GM21447 (cell line): ENCODE results near the gene CAMKMT.
A peak's percentile ranks its signal among the peaks of the same experiment; 100 is the strongest.
"Not testable (repeated sequence)": the region's sequence is repeated elsewhere in the genome, so short reads cannot be mapped to it uniquely, and the experiment has no call there.

Source experiments
- ATAC-seq: cut with Tn5 transposase; IDR thresholded peaks from one replicate; pipeline ENCODE4 v1.9.1; 2021; ENCODE audit not compliant: unreplicated experiment

CAMKMT gene

GRCh38 chr2:44360749-44361329, 908 bp upstream of the CAMKMT start:
- ATAC-seq: no peak

GRCh38 chr2:44362207-44363015, 664 bp downstream of the CAMKMT start:
- peak; percentile 31 for ATAC-seq

- no peak for ATAC-seq
Measured at GRCh38 chr2:44364604-44365003, 2.9 kb downstream of the CAMKMT start.

- no peak for ATAC-seq
Measured at GRCh38 chr2:44367591-44367990, 5.8 kb downstream of the CAMKMT start.

GRCh38 chr2:44369392-44369791, 7.6 kb downstream of the CAMKMT start:
- ATAC-seq: no peak

GRCh38 chr2:44371445-44371844, 9.7 kb downstream of the CAMKMT start:
- ATAC-seq: no peak

GRCh38 chr2:44372246-44372645, 10.5 kb downstream of the CAMKMT start:
- no peak for ATAC-seq

- ATAC-seq: no peak
Measured at GRCh38 chr2:44377486-44377885, 15.7 kb downstream of the CAMKMT start.

- ATAC-seq: not testable (repeated sequence)
Measured at GRCh38 chr2:44385226-44385625, 23.5 kb downstream of the CAMKMT start.

- no peak for ATAC-seq
Measured at GRCh38 chr2:44388877-44389276, 27.1 kb downstream of the CAMKMT start.

GRCh38 chr2:44389895-44390294, 28.1 kb downstream of the CAMKMT start:
- ATAC-seq: no peak

GRCh38 chr2:44392338-44392943, 30.7 kb downstream of the CAMKMT start:
- no peak for ATAC-seq

GRCh38 chr2:44397447-44398175, 35.9 kb downstream of the CAMKMT start:
- ATAC-seq: no peak

- no peak for ATAC-seq
Measured at GRCh38 chr2:44398243-44398897, 36.6 kb downstream of the CAMKMT start.

GRCh38 chr2:44420725-44421124, 59.0 kb downstream of the CAMKMT start:
- ATAC-seq: no peak

GRCh38 chr2:44424211-44424610, 62.5 kb downstream of the CAMKMT start:
- no peak for ATAC-seq

- ATAC-seq: no peak
Measured at GRCh38 chr2:44429034-44429433, 67.3 kb downstream of the CAMKMT start.

GRCh38 chr2:44430342-44430741, 68.6 kb downstream of the CAMKMT start:
- ATAC-seq: no peak

GRCh38 chr2:44433895-44434294, 72.1 kb downstream of the CAMKMT start:
- ATAC-seq: no peak

- ATAC-seq: no peak
Measured at GRCh38 chr2:44441200-44441599, 79.5 kb downstream of the CAMKMT start.

GRCh38 chr2:44442019-44442418, 80.3 kb downstream of the CAMKMT start:
- no peak for ATAC-seq
